NCI-H1930 (cell line): ENCODE results near the gene PLK1.
"Not testable (repeated sequence)": the region's sequence is repeated elsewhere in the genome, so short reads cannot be mapped to it uniquely, and the experiment has no call there.

Experiments used
- DNase-seq, 2 experiments: peaks; one replicate each; lab custom pipeline; 2025; lab: John Stamatoyannopoulos, UW

Gene PLK1

DNA sequence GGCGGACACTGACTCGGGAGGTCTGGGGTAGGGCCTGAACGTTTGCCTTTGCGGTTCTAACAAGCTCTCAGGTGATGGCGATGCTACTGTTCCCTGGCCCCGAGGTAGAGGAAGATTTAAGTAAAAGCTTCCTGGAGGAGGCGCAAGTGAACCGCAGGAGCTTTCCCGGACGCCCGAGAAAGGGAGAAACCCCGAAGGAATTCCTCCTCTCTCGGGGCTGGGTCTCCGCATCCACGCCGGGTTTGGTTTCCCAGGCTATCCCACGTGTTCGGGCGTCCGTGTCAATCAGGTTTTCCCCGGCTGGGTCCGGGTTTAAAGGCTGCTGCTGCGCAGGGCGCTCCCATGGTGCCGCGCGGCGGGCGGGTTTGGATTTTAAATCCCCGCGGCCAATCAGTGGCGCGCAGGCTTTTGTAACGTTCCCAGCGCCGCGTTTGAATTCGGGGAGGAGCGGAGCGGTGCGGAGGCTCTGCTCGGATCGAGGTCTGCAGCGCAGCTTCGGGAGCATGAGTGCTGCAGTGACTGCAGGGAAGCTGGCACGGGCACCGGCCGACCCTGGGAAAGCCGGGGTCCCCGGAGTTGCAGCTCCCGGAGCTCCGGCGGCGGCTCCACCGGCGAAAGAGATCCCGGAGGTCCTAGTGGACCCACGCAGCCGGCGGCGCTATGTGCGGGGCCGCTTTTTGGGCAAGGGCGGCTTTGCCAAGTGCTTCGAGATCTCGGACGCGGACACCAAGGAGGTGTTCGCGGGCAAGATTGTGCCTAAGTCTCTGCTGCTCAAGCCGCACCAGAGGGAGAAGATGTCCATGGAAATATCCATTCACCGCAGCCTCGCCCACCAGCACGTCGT lies at the start of gene PLK1:
TSS of gene PLK1 (plus strand) at position 460 of the 844 bp plus-strand sequence. CDS start at position 504, 44 bp downstream.
- DNase-seq, result peak; percentile 88 to 90

DNA sequence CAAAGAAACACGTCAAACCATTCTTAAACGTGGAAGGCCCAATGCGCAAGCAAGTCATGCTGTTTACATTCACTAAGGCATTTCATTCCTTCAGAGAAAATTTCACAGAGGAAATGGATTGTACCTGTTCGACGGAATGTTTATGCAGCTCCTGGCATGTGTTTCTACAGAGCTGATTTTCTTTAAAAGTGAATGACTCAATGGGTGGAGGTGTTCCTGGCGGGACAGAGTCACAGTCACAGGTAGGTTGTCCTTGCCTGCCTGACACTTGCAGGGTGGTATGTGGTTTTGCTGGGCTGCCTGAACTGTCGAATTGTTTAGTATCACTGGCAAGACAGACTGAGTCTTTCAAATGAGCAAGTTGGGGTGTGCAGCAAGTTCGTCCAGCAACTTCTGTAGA lies 49.2 kb upstream of the PLK1 start:
- no peak for DNase-seq

DNA sequence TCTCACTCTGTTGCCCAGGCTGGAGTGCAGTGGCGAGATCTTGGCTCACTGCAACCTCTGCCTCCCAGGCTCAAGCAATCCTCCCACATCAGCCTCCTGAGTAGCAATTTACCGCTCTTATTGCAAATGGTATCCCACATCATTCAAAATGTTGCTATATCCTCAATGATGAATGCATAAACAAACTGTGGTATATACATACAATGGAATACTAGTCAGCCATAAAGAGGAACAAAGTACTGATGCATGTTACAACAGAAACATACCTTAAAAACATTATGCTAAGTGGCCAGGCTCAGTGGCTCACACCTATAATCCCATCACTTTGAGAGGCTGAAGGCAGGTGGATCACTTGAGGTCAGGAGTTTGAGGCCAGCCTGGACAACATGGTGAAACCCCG lies 46.8 kb upstream of the PLK1 start:
- DNase-seq, result not testable (repeated sequence)

DNA sequence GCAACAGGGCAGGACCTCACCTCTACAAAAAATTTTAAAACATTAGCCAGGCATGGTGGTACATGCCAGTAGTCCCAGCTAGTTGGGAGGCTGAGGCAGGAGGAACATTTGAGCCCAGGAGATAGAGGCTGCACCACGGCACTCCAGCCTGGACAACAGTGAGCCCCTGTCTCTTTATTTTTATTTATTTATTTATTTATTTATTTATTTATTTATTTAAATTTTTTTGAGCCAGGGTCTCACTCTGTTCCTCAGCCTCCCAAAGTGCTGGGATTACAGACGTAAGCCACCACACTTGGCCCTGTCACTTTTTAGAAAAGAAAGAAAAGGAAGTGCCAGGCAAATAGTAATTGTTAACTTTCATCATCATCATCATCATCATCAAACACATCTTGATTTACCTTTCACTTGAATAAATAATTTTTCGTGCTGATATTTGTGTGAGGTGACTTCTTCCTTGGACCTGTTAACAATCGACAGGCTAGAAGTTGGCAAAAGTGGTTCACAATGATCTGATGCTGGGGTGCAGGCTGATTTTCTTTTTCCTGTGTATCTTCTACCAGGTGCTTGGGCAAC lies 44.1 kb upstream of the PLK1 start:
- DNase-seq, result no peak

DNA sequence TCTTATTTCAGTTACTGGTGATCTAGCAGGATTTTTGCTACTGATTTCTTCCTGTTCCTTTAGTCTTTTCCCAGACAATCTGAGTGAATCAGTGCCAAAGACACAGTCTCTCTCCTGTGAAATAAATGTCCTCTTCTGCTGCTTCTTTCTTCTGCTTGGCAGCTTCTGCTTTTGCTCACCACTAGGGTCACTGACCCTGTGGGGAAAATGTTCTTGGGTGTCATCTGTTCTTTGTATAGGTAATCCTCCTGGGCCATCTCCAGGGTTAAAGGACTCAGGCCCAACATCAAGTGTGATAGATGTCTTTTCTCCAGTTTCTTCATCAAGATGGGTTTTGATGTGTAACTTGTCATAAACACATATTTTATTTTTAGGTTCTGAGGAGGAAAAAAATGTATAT lies 42.7 kb upstream of the PLK1 start:
- DNase-seq, result no peak

DNA sequence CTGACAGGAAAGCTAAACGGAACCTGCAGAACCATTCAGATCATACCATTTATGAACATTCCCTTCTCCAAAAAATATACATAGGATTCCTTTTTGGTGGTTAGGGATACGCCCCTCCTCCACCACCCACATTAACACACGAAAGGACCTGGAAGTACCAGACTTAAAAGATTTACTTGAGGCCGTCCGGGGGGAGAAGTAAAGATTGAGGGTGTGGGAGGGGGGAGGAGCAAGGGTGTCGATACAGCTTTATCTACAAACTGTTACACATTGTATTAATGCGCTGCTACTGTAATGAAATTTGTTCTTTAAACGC lies 38.1 kb upstream of the PLK1 start:
- DNase-seq, result no peak

DNA sequence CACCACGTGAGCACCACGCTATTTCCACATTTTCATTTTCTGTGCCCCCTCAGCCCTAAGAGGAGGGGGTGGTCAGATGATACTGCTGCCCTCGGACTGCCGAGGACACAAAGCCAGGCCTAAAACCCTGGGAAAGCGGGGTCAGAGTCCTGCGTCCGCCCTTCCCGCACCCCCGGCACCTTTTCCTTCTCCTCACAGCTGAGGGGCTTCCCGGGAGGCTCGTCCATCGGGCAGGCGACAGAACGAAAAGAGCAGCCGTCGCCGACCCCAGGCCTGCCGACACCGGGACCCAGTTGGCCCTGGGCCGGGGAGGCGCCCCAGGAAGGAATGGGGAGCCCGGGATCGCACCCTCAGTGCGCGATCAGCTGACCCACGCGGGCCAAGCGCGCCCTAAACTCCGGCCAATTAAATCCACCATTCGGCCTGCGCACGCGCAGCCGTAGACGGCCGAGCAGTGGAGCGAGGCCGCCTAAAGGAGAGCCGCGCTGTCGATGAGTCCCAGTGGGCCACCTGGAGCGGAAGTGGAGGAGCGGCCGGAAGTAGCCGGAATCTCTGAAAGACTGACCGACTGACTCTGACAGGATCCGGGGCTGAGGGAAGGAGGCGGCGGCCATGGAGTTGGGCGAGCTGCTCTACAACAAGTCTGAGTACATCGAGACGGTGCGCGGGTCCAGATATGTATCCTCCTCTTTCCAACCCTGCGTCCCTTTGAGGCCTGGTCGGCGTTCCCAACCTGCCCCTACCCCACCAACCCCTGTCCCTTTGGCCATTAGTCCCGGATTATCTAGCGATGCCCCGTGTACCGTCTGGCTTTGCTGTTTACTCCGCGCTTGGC lies 37.5 kb upstream of the PLK1 start, which contains the start of the genes DCTN5 and PALB2:
TSS of gene DCTN5 (plus strand) at position 536 of the 835 bp plus-strand sequence. CDS start at position 613, 77 bp downstream.
TSS of gene PALB2 (minus strand) at position 380 of the 835 bp plus-strand sequence. CDS start at position 227, 153 bp downstream.
- peak; percentile 89 to 93 for DNase-seq

DNA sequence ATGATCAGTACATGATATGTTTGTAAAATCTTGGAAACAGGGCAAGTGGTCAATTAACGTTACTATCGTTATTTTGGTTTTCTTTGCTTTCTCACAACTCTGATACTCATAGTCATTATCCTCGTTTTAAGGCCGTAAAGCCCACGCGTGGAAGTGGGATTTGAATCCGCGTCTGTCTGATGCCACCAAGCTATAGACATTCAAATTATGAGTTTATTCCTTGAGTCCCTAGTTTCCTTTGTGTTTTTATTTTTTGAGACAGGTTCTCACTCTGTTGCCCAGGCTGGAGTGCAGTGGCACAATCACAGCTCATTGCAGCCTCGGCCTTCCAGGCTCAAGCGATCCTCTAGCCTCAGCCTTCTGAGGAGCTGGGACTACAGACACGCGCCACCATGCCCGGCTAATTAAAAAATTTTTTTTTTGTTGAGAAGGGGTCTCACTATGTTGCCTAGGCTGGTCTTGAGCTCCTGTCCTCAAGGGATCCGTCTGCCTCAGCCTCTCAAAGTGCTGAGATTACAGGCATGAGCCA lies 36.4 kb upstream of the PLK1 start:
- DNase-seq, result no peak

DNA sequence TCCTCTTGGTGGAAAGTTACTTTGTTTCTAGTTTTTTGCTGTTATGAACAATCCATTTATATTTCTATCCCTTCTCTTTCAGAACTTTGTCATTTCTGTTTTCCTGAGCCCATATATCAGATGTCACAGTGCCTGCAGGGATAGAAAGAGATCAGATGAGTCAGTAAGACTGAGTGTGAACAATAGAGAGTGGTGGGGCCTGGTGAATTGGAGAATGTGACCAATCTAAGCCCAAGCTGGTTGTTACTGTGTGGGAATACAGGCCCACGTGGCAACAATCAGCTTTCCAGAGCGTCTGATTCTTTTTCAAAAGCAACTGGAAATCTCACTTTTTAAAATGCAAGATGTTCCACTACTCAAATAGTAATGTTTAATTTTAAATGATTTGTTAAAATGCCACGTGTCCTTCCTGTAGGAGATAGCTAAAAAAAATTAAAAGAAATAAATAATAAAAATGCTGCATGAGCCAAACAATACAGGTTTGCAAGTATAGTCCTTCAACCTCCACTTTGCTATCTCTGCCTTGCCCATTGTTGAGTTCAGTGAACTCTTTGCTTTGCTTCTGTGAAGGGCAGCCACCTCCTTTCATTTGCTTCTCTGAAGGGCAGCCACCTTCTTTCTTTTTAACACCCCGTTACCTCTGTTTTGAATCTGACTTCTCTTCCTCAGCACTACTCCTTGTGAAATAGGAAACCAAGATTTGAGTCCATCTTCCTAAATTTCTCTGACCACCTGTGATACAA lies 27.8 kb upstream of the PLK1 start:
- no peak for DNase-seq

DNA sequence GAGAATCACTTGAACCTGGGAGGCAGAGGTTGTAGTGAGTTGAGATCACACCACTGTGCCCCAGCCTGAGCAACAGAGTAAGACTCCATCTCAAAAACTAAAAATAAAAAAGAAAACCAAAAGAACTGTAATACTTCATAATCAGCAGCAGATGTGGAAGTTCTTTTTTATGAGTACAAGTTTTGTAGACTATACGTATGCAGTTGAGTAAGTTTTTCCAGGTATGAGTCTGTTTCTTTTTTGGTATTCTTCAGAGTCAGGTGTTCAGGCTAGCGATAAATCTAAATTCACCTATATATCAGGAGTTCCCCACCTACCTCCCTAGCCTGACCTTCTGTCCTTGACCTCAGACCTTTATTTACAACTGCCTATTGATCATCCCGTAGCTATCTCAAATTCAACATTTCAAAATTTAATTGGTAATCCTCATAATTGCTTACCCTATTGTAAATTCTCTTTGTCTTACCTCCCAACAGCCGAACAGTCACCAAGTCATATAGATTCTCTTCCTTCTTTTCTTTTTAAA lies 26.7 kb upstream of the PLK1 start:
- no peak for DNase-seq

DNA sequence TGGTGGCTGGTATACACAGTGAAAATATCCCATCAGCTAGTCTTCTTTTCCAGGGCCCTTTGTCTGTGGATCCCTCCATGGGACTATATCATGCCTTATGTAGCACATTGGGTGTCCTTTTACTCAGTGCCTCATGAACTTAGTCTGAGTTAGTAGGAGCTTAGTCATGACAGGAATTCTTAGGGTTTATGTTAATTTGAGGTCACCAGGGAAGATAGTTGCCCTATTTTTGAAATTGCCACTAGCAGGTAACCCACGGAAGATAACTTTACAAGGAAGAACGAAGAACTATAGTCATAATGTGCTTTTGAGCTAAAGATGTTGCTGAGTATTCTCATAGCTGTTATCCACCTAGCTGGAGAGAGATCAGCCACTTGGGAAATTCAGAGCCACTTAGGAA lies 14.8 kb upstream of the PLK1 start:
- DNase-seq, result no peak

DNA sequence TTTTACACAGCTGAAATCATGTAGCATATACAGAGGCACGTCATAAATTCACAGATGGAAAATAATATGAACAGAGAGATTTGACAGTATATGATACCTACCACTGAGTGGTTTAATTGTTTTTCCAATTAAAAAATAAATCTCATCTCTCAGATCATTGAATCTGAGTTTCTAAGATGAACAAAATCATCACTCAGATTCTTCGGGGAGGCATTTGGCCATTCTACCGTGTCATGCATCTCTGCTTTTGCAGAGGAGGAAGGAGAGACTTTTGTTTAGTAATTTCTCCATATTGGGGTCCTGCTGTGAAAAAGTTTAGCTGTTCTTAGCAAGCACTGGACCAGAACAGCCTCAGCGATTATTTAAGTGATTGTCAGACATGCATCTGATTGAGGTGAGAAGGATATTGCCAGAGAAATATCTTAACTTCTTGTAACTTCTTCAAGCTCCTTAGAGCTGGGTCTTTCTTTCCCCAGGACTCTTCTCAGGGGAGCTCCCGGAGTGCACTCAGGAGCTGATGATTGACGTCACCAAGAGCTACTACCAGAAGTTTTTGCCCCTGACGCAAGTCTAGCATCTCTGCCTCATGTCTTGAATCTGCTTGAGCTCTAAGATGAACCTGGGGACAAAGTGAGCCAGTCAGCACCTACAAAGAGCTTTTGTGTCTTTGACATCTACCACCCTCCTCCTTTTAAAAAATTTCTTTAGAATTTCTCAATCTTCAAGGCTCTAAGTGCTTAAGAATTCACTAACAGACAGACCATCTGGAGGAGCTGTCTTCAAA lies 11.9 kb upstream of the PLK1 start:
- DNase-seq, result no peak

DNA sequence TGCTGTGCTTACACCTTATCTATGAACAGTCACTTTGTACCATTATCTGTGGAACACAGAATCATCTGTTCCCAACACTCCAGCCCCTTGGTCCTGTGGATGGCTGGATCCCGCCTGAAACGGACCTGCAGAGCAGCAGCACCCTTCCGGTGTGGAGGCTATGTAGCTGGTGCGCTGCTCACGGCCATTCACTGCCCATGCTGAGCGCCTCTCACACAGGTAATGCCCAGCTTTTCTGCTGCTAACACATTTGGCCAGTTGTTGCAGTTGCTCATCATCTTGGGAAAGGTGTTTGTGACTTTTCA lies 11.4 kb upstream of the PLK1 start:
- no peak for DNase-seq

DNA sequence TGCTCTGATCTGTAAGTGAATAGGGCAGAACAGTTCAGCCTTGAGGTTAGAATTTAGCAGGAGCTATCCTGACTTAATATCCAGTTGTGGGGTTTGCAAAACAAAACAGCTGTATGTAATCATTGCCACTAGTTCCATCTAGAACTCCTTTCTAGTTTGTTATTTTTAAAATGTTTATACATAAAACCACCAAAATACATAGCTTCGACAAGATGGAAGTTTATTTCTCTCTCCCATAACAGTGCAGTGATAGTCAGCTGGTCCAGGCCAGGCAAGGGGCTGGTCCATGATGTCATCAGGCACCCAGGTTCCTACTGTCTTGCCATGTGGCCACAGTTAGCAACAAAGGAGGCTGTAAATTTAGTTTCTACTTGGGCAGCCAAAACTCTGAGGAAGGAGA lies 10.5 kb upstream of the PLK1 start:
- DNase-seq, result no peak

DNA sequence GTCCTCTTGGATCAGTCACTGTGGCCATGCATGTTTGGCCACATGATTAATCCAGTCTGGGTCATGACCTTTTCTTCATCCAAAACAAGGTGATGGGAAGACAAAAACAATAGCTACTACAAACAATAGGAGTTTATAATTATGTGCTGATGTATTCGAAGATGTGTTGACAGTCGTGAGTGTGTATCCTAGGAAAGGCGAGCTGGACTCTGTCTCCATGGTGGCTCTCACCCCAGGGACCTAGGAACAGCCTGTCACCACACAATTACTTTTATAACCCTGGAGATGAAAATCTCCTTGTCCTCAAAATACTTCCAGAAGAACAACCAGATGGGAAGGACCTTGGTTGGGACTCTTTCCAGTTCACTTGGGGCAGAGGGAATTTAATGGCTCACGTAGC lies 9.8 kb upstream of the PLK1 start:
- DNase-seq, result no peak

DNA sequence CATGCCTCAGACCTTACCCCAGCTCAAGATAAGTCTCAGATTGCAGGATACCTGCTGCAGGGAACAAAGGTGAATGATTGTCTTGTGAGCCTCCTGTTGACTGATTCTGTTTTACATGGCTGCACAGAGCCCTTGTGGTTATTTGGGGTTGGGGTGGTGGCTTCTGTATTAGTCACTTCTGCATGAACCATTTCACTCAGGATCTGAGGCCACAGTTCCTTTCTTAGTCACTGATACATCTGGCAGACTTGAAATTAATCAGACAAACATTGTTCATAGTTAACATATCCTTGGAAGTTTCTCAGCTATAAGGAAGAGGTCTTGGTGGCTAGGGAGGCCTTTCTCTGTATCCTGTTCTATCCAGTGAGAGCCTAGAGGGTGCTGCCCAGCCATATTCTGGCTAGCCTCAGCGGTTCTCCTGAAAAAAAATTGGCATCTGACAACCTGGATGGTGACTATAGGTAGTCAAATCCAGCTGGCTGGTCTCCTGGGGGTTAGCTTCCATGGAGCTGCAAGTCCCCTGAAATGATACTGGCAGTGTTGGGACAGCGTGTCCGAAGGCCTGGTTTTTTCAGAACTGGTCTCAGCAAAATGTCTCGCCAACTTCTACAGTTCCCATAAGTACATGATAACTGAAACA lies 8.4 kb upstream of the PLK1 start:
- no peak for DNase-seq

DNA sequence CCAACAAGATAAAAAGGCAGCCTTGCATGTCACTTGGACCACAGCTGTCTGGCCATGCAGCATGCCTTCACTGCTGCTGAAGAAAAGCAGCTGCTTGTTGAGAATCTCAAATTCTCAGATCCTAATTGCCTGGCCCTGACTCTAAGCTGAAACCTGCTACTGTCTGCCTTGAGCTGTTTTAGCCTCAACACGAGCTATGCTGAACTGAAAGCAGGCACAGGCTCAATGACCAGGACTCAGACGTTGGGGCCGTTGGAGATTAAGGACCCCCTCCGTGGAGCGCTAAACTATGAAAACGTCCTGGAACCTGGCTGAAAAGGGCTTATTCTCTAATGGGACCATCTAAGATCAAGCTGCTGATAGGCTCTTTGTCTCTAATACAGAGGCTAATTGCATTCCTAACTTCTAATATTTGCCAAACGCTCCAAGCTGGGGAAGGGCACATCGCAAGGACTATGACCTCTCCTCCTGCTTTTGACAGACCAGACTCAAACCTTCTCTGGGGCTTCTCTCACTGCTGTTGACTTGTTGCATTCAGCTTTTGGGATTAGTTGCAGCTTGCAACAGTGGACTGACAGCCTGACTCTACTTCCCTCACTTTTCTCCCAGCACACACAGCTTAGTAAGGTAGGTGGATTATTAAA lies 4.6 kb upstream of the PLK1 start:
- DNase-seq, result no peak

DNA sequence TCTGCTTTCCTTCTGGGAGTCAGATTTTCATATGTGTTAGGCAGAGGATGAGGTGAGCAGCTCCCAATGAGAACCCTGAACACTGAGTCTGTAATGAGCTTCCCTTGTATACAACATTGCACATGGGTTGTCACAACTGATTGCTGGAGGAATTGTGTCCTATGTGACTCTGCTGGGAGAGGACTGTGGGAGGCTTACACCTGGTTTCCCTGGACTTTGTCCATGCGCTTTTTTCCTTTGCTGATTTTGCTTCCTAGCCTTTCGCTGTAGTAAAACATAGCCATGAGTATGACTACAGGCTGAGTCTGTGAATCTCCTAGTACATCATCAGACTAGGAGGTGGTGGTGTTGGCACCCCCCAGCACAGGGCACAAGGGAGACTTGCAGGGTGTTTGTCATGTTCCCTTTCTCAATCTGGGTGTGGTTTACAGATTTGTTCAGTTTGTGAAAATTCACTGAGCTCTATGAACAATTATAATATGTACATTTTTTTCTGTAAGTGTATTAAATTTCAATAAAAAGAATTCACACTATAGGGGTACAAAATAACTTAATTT lies 1.7 kb upstream of the PLK1 start:
- DNase-seq, result no peak

DNA sequence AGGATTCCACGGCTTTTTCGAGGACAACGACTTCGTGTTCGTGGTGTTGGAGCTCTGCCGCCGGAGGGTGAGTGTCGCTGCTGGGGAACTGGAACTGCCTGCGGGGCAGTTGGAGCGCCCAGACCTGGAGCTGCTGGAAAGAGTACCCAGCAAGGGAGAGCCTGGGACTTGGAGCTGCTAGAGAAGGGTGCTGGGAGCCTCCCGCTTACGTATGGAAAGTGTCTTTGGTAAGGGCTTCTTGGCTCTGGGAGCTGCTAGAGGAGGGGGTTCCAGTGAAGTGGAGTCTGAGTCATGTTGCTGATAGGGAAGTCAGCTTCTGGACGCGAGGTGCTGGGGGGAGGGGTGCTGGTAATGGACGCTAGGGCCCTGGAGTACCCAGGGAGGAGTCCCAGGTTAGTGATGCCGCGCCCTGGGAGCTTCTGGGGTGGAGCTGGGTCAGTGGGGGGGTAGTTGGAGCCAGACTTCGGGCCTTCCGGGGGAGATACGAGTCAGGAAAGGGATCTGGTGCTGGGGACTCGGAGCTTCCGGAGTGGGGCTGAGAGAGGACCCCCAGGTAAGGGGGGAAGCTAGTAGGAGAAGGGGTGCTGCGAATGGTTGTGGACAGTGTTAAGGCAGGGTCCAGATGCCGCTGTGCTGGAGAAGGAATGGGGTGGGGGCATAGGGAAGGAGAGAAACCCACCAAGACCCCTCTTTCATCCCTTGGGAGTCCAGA lies 741 bp downstream of the PLK1 start:
- peak in 1 of 2 experiments; percentile 4 for DNase-seq
